ENCODE measurements around the gene TMTC2.

The TMTC2 gene

GRCh38 chr12:83016991-83017390, 330.3 kb downstream of the TMTC2 start:
- ChIA-PET CTCF (no interaction called here), POLR2A (no interaction called here)
- Histone ChIP-seq H3K4me3 (ENCODE audit: low read depth, low read length) (no peak overlapping the region), H3K9me3 (ENCODE audit: control insufficient read depth, insufficient read depth, low read depth, low read length) (no peaks in the 10 kb centered on the region), H3K27ac (ENCODE audit: extremely low read depth, low read depth, low read length) (no peak overlapping the region), H3K36me3 (ENCODE audit: control insufficient read depth in 2 of 2, insufficient read depth in 1 of 2, low read length in 2 of 2) (no peaks in the 10 kb centered on the region), H3K4me1 (ENCODE audit: control insufficient read depth, insufficient read depth, low read length) (no peaks in the 10 kb centered on the region)
- no peak for TF ChIP-seq SCRT2 (tag by site-specific recombination; IDR thresholded peaks at IDR 0.05)
- TF ChIP-seq REST (tag by site-specific recombination; IDR thresholded peaks at IDR 0.05): no peak
- no peak for TF ChIP-seq ZNF223 (tag by site-specific recombination; IDR thresholded peaks at IDR 0.05)
- TF ChIP-seq ZNF350 (tag by site-specific recombination; IDR thresholded peaks at IDR 0.05): no peak
- TF ChIP-seq, protein P1, sequence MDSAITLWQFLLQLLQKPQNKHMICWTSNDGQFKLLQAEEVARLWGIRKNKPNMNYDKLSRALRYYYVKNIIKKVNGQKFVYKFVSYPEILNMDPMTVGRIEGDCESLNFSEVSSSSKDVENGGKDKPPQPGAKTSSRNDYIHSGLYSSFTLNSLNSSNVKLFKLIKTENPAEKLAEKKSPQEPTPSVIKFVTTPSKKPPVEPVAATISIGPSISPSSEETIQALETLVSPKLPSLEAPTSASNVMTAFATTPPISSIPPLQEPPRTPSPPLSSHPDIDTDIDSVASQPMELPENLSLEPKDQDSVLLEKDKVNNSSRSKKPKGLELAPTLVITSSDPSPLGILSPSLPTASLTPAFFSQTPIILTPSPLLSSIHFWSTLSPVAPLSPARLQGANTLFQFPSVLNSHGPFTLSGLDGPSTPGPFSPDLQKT (IDR thresholded peaks at IDR 0.05; ENCODE audit: borderline replicate concordance, low read depth, low read length): no peak
- no peak for TF ChIP-seq MYNN (tag by site-specific recombination; IDR thresholded peaks at IDR 0.05; ENCODE audit: borderline replicate concordance)
- no peak for TF ChIP-seq ZNF423 (tag by site-specific recombination; IDR thresholded peaks at IDR 0.05)

GRCh38 chr12:83018088-83018487, 331.4 kb downstream of the TMTC2 start:
- no peak overlapping the region for H3K27ac ChIP-seq (ENCODE audit: extremely low read depth, low read depth, low read length)
- H3K36me3 ChIP-seq (ENCODE audit: control insufficient read depth in 2 of 2, insufficient read depth in 1 of 2, low read length in 2 of 2): no peaks in the 10 kb centered on the region
- no peak overlapping the region for H3K4me3 ChIP-seq (ENCODE audit: low read depth, low read length)
- CTCF ChIA-PET: interaction anchor here (0.6 kb wide), 1 partner anchor 121 kb away, joined by 4 read pairs; no protein-coding TSS in a partner anchor
- TF ChIP-seq OSR2 (tag by site-specific recombination; IDR thresholded peaks at IDR 0.05) (no peak), ZNF670 (tag by site-specific recombination; IDR thresholded peaks at IDR 0.05; ENCODE audit: low read depth) (no peak), ZNF311 (tag by site-specific recombination; IDR thresholded peaks at IDR 0.05; ENCODE audit: borderline replicate concordance) (no peak), GLIS2 (tag by site-specific recombination; IDR thresholded peaks at IDR 0.05) (no peak), ZNF48 (tag by site-specific recombination; IDR thresholded peaks at IDR 0.05) (no peak), ZNF133 (tag by site-specific recombination; IDR thresholded peaks at IDR 0.05) (no peak), ZNF391 (tag by site-specific recombination; IDR thresholded peaks at IDR 0.05; ENCODE audit: borderline replicate concordance, low read depth) (no peak), ZNF280C (tag by site-specific recombination; IDR thresholded peaks at IDR 0.05) (no peak)
- TF ChIP-seq, protein P1 (IDR thresholded peaks at IDR 0.05; ENCODE audit: borderline replicate concordance, low read depth, low read length): no peak
- TF ChIP-seq, protein P2, sequence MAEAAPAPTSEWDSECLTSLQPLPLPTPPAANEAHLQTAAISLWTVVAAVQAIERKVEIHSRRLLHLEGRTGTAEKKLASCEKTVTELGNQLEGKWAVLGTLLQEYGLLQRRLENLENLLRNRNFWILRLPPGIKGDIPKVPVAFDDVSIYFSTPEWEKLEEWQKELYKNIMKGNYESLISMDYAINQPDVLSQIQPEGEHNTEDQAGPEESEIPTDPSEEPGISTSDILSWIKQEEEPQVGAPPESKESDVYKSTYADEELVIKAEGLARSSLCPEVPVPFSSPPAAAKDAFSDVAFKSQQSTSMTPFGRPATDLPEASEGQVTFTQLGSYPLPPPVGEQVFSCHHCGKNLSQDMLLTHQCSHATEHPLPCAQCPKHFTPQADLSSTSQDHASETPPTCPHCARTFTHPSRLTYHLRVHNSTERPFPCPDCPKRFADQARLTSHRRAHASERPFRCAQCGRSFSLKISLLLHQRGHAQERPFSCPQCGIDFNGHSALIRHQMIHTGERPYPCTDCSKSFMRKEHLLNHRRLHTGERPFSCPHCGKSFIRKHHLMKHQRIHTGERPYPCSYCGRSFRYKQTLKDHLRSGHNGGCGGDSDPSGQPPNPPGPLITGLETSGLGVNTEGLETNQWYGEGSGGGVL (tag by site-specific recombination; IDR thresholded peaks at IDR 0.05): no peak
- TF ChIP-seq, protein P3, sequence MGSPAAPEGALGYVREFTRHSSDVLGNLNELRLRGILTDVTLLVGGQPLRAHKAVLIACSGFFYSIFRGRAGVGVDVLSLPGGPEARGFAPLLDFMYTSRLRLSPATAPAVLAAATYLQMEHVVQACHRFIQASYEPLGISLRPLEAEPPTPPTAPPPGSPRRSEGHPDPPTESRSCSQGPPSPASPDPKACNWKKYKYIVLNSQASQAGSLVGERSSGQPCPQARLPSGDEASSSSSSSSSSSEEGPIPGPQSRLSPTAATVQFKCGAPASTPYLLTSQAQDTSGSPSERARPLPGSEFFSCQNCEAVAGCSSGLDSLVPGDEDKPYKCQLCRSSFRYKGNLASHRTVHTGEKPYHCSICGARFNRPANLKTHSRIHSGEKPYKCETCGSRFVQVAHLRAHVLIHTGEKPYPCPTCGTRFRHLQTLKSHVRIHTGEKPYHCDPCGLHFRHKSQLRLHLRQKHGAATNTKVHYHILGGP (tag by site-specific recombination; IDR thresholded peaks at IDR 0.05): no peak
- no peaks in the 10 kb centered on the region for H3K9me3 ChIP-seq (ENCODE audit: control insufficient read depth, insufficient read depth, low read depth, low read length)
- no peaks in the 10 kb centered on the region for H3K4me1 ChIP-seq (ENCODE audit: control insufficient read depth, insufficient read depth, low read length)
- POLR2A ChIA-PET: no interaction called here
